ACC112 (cell line): Measurements from ENCODE around the gene ANXA10.
"Not testable (repeated sequence)": the region's sequence is repeated elsewhere in the genome, so short reads cannot be mapped to it uniquely, and the experiment has no call there.

Experiments used
- H2AFZ ChIP-seq: fragments of 200-600 bp; sonication (generic); one replicate; pipeline ENCODE4 v1.6.0; 2017; ENCODE audit warnings: antibody characterized with exemption, low read length; ENCODE audit not compliant: unreplicated experiment
- H3K27ac ChIP-seq: fragments of 200-600 bp; sonication (generic); 2 replicates; pipeline ENCODE4 v1.5.1; 2014; ENCODE audit warnings: low read depth, mild to moderate bottlenecking, antibody characterized with exemption, low read length, moderate library complexity
- H3K27me3 ChIP-seq: fragments of 200-600 bp; sonication (generic); 2 replicates; pipeline ENCODE4 v1.6.1; 2014; ENCODE audit warnings: mild to moderate bottlenecking, antibody characterized with exemption, low read length, moderate library complexity, mixed read lengths; ENCODE audit not compliant: insufficient read depth
- H3K36me3 ChIP-seq: fragments of 200-600 bp; sonication (generic); 2 replicates; pipeline ENCODE4 v1.6.1; 2016; ENCODE audit warnings: mild to moderate bottlenecking, antibody characterized with exemption, low read length, moderate library complexity, mixed read lengths; ENCODE audit not compliant: insufficient read depth
- H3K4me1 ChIP-seq: fragments of 200-600 bp; sonication (generic); one replicate; pipeline ENCODE4 v1.6.1; 2016; ENCODE audit warnings: low read length, mixed read lengths; ENCODE audit not compliant: insufficient read depth, unreplicated experiment, control insufficient read depth
- H3K4me3 ChIP-seq: fragments of 200-600 bp; sonication (generic); 2 replicates; pipeline ENCODE4 v1.5.1; 2014; ENCODE audit warnings: mild to moderate bottlenecking, low read depth, low read length
- H3K79me2 ChIP-seq: fragments of 200-600 bp; sonication (generic); one replicate; pipeline ENCODE4 v1.6.0; 2016; ENCODE audit warnings: low read length; ENCODE audit not compliant: control insufficient read depth, unreplicated experiment, insufficient read depth

Gene ANXA10

GRCh38 chr4:168134651-168135050 is 42.3 kb downstream of the ANXA10 start:
- Histone ChIP-seq H3K4me3 (no peak overlapping the region), H3K36me3 (no peaks in the 10 kb centered on the region; the same call in 1 of the 2 replicates), H2AFZ (no peak overlapping the region), H3K27ac (peak overlapping the region; percentile 29; the same call in 1 of the 2 replicates), H3K4me1 (peaks cover 38% of the 10 kb centered on the region), H3K27me3 (no peaks in the 10 kb centered on the region), H3K79me2 (no peaks in the 10 kb centered on the region)

GRCh38 chr4:168135860-168136259 is 43.5 kb downstream of the ANXA10 start:
- not testable (repeated sequence) for H3K36me3 ChIP-seq, H3K27me3 ChIP-seq, H3K4me3 ChIP-seq, H3K79me2 ChIP-seq, H2AFZ ChIP-seq
- H3K27ac ChIP-seq: peak overlapping the region; percentile 99; the same call in 1 of the 2 replicates
- peaks cover 37% of the 10 kb centered on the region for H3K4me1 ChIP-seq

- H3K79me2 ChIP-seq, H3K36me3 ChIP-seq: not testable (repeated sequence)
These were observed 45.4 kb downstream of the ANXA10 start for GRCh38 chr4:168137695-168138094.

GRCh38 chr4:168138143-168138542 is 45.8 kb downstream of the ANXA10 start:
- peak overlapping the region; percentile 45; the same call in 1 of the 2 replicates for H3K4me3 ChIP-seq
- peaks cover 43% of the 10 kb centered on the region for H3K4me1 ChIP-seq
- H2AFZ ChIP-seq: peak overlapping the region; percentile 43
- peak overlapping the region; percentile 99 for H3K27ac ChIP-seq
- H3K79me2 ChIP-seq: no peaks in the 10 kb centered on the region
- no peaks in the 10 kb centered on the region for H3K27me3 ChIP-seq
- peaks cover 4% of the 10 kb centered on the region; the same call in 1 of the 2 replicates for H3K36me3 ChIP-seq

More at GRCh38 chr4:168137695-168138094, 45.4 kb downstream of the ANXA10 start:
- Histone ChIP-seq H3K27ac (peak overlapping the region; percentile 99), H3K4me1 (peaks cover 42% of the 10 kb centered on the region)
- not testable (repeated sequence) for H3K4me3 ChIP-seq, H2AFZ ChIP-seq, H3K27me3 ChIP-seq

GRCh38 chr4:168139336-168139735 is 47.0 kb downstream of the ANXA10 start:
- H3K79me2 ChIP-seq: no peaks in the 10 kb centered on the region
- H3K36me3 ChIP-seq: peaks cover 4% of the 10 kb centered on the region; the same call in 1 of the 2 replicates
- H3K4me1 ChIP-seq: peaks cover 33% of the 10 kb centered on the region
- peak overlapping the region; percentile 45; the same call in 1 of the 2 replicates for H3K4me3 ChIP-seq
- no peaks in the 10 kb centered on the region for H3K27me3 ChIP-seq
- peak overlapping the region; percentile 99 for H3K27ac ChIP-seq
- H2AFZ ChIP-seq: peak overlapping the region; percentile 45

GRCh38 chr4:168141733-168142132 is 49.4 kb downstream of the ANXA10 start:
- Histone ChIP-seq H3K4me3 (no peak overlapping the region), H3K27ac (no peak overlapping the region), H3K27me3 (no peaks in the 10 kb centered on the region), H3K36me3 (peaks cover 7% of the 10 kb centered on the region; the same call in 1 of the 2 replicates), H2AFZ (no peak overlapping the region), H3K79me2 (no peaks in the 10 kb centered on the region), H3K4me1 (peaks cover 33% of the 10 kb centered on the region)

- Histone ChIP-seq H3K4me1 (peaks cover 23% of the 10 kb centered on the region), H3K4me3 (no peak overlapping the region), H3K36me3 (peaks cover 7% of the 10 kb centered on the region; the same call in 1 of the 2 replicates)
These were observed 51.3 kb downstream of the ANXA10 start for GRCh38 chr4:168143601-168144000.

GRCh38 chr4:168150420-168151050 is 58.2 kb downstream of the ANXA10 start:
- Histone ChIP-seq H3K4me1 (peaks cover 5% of the 10 kb centered on the region), H3K4me3 (no peak overlapping the region), H3K79me2 (no peaks in the 10 kb centered on the region), H3K27ac (no peak overlapping the region), H2AFZ (no peak overlapping the region), H3K27me3 (no peaks in the 10 kb centered on the region), H3K36me3 (peaks cover 3% of the 10 kb centered on the region; the same call in 1 of the 2 replicates)

More at GRCh38 chr4:168143601-168144000, 51.3 kb downstream of the ANXA10 start:
- H2AFZ ChIP-seq: no peak overlapping the region
- no peaks in the 10 kb centered on the region for H3K79me2 ChIP-seq
- no peaks in the 10 kb centered on the region for H3K27me3 ChIP-seq
- no peak overlapping the region for H3K27ac ChIP-seq

- H3K4me1 ChIP-seq: peaks cover 5% of the 10 kb centered on the region
- H3K79me2 ChIP-seq: no peaks in the 10 kb centered on the region
- no peak overlapping the region for H3K27ac ChIP-seq
- no peak overlapping the region for H3K4me3 ChIP-seq
- peaks cover 2% of the 10 kb centered on the region; the same call in 1 of the 2 replicates for H3K36me3 ChIP-seq
- H3K27me3 ChIP-seq: no peaks in the 10 kb centered on the region
- no peak overlapping the region for H2AFZ ChIP-seq
These were observed 59.0 kb downstream of the ANXA10 start for GRCh38 chr4:168151327-168151726.

GRCh38 chr4:168152837-168153500 is 60.6 kb downstream of the ANXA10 start:
- peak overlapping the region; percentile 91 for H2AFZ ChIP-seq
- H3K79me2 ChIP-seq: no peaks in the 10 kb centered on the region
- no peaks in the 10 kb centered on the region for H3K36me3 ChIP-seq
- peak overlapping the region; percentile 41; the same call in 1 of the 2 replicates for H3K27ac ChIP-seq
- peak overlapping the region; percentile 67 for H3K4me3 ChIP-seq
- H3K4me1 ChIP-seq: peaks cover 5% of the 10 kb centered on the region
- H3K27me3 ChIP-seq: no peaks in the 10 kb centered on the region
